ENCODE results near the gene ATP2A1.
"Not testable (repeated sequence)": the region's sequence is repeated elsewhere in the genome, so short reads cannot be mapped to it uniquely, and the experiment has no call there.

The ATP2A1 gene

GRCh38 chr16:28880589-28880915 lies 2.3 kb downstream of the ATP2A1 start:
- FAIRE-seq = no peak
- no peak for DNase-seq (ENCODE audit: insufficient read length, low spot score)

DNA sequence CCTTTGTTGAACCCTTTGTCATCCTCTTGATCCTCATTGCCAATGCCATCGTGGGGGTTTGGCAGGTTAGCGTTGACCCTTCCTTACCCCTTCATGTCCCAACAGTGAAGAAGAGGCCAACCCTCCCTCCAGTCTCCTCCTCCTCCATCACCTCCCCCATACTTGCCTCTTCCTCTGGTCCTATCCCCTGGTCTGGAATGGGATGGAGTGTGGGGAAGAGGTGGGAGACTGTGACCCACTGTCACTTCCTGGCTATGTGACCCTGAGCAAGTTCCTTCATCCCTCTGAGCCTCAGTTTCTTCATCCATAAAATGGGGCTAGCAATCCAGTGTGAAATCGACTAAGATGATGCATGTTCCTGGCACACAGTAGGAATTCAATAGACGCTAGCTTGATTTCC lies 2.7 kb downstream of the ATP2A1 start:
- no peak for FAIRE-seq
- no peak for DNase-seq (ENCODE audit: insufficient read length, low spot score)

- DNase-seq (ENCODE audit: insufficient read length, low spot score); FAIRE-seq: not testable (repeated sequence)
Observed at GRCh38 chr16:28881565-28881964, 3.3 kb downstream of the ATP2A1 start.

GRCh38 chr16:28882551-28883160 lies 4.4 kb downstream of the ATP2A1 start:
- DNase-seq (ENCODE audit: insufficient read length, low spot score) (no peak), FAIRE-seq (no peak)

DNA sequence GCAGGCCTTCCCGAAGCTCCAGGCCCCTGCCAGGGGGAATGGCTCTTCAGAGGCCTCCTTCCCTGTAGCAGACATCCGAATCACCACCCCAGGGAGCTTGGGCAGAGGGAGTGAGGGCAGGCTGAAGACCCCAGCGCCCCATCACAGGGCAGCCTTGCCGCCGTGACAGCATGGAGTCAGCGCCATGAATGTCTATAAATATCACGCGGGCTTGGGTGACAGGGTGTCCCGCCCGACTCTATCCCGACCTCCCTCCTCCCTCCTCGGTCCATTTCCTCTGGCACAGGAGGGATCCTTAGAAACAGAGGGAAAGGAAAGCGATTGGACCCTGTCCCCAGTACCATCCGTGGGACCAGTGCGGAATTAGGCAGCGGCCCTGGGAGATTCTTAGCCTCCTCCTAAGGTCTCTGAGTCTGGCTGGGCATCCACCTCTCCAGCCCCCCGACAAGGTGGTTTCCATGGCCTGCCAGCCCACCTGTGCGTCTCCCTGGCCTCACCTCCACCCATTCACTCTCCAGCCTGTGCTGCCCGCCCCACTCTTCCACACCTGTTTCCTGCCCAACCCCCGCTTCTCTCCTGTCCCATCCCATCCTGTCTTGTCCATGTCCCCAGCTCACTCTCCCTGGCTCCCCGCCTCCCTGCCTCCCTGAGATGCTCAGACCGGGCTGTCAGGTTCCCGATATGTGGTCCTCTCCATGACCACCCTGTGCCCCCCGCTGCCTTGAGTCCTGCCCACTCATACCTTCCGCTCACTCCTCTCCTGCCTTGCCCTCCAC lies 5.1 kb downstream of the ATP2A1 start:
- FAIRE-seq (no peak), DNase-seq (ENCODE audit: insufficient read length, low spot score) (no peak)

DNA sequence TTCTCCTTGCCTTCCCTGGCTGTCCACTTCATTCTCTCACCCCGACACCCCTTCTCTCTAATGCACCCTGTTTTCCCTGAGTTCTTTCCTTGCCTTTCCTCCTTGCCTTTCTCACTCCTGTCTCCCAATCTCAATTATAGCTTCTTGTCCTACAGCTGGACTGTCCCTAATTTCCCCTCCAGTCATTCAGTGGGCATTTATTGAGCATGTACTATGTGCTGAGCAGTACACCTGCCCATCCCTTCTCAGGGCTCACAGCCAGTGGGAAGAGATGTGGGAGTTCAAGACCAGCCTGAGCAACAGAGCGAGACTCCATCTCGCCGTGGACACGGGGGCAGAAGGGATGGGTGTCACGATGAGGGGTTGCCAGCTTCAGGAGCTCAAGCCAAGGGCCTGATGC lies 5.8 kb downstream of the ATP2A1 start:
- FAIRE-seq = no peak
- DNase-seq (ENCODE audit: insufficient read length, low spot score) = no peak

- DNase-seq (ENCODE audit: insufficient read length, low spot score) (no peak), FAIRE-seq (no peak)
Observed at GRCh38 chr16:28886945-28887344, 8.7 kb downstream of the ATP2A1 start.

DNA sequence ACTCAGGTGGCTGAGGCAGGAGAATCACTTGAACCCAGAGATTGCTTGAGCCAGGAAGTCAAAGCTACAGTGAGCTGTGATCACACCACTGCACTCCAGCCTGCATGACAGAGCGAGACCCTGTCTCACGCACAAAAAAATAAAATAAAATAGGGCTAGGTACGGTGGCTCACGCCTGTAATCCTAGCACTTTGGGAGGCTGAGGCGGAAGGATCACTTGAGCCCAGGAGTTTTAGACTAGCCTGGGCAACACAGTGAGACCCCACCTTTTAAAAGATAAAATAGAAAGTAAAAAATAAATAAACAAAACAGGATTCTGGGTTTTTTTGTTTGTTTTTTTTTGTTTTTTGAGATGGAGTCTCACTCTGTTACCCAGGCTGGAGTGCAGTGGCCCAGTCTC lies 12.1 kb downstream of the ATP2A1 start:
- not testable (repeated sequence) for DNase-seq (ENCODE audit: insufficient read length, low spot score); FAIRE-seq

- no peak for FAIRE-seq
- no peak for DNase-seq (ENCODE audit: insufficient read length, low spot score)
Observed at GRCh38 chr16:28891964-28892890, 13.9 kb downstream of the ATP2A1 start.

DNA sequence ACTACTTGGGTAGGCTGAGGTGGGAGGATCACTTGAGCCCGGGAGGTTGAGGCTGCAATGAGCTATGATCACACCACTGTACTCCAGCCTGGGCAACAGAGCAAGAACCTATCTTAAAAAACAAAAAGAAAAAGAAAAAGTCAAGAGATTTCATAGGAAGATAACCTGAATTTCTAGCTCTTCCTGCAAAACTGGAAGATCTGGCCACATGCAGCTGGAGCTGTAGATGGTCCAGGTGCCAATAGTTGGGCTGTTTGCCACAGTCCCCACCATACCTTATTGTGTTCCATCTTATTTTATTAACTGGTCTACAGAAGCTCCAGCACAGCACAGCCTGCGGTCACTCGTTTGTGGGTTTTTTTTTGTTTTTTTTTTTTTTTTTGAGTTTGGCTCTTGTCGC lies 15.0 kb downstream of the ATP2A1 start:
- FAIRE-seq (no peak), DNase-seq (ENCODE audit: insufficient read length, low spot score) (no peak)

DNA sequence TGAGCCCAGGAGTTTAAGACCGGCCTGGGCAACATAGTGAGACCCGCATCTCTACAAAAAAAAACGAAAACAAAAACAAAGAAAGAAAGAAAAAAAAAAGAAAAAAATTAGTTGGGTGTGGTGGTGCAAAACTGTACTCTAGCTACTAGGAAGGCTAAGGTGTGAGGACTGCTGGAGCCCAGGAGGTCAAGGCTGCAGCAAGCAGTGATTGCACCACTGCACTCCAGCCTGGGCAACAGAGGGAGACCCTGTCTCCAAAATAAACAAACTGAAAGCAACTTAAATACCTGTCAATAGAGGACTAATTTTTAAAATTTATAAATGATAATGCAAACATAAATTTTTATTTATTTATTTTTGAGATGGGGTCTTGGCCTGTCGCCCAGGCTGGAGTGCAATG lies 17.3 kb downstream of the ATP2A1 start:
- FAIRE-seq (no peak), DNase-seq (ENCODE audit: insufficient read length, low spot score) (no peak)

DNA sequence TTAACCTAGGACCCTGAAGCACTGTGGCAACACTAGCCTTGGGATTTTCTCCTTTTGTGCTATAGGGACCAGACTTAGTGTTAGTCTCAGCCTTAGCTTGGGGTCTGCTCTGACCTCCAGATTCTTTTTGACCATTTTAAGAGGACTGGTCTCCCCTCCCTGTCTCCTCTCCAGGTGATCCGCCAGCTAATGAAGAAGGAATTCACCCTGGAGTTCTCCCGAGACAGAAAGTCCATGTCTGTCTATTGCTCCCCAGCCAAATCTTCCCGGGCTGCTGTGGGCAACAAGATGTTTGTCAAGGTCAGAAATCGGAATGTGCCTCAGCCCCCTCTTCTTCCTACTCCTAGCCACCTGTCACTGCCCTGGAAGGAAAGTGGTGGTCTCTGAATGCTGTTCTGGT lies 19.5 kb downstream of the ATP2A1 start:
- no peak for DNase-seq (ENCODE audit: insufficient read length, low spot score)
- no peak for FAIRE-seq

DNA sequence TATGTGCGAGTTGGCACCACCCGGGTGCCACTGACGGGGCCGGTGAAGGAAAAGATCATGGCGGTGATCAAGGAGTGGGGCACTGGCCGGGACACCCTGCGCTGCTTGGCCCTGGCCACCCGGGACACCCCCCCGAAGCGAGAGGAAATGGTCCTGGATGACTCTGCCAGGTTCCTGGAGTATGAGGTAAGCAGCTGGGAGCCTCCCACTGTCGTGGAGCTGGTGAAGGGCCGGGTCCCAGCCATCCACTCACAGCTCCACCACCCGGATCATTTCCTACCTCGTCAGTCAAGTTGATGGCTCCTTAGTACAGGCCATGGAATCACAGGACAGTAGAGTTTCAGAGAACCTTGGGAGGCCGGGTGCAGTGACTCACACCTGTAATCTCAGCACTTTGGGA lies 20.0 kb downstream of the ATP2A1 start:
- FAIRE-seq (no peak), DNase-seq (ENCODE audit: insufficient read length, low spot score) (no peak)

DNA sequence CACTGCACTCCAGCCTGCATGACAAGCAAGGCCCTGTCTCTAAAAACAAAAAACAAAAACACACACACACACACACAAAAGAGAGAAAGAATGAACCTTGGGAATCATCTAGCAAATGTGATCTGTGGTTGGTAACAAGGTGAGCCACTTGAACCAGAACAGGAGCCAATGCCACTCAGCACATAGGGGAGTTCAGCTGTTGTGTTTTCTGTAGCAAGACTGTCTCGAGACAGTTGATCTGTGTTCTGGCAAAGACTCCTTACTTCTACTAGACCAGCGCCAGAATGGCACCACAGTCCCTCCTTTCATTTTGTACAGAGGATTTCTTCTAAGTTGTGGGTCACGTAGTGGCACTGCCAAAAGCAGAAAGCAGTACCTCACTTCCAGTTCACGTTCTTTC lies 20.7 kb downstream of the ATP2A1 start:
- no peak for DNase-seq (ENCODE audit: insufficient read length, low spot score)
- no peak for FAIRE-seq

DNA sequence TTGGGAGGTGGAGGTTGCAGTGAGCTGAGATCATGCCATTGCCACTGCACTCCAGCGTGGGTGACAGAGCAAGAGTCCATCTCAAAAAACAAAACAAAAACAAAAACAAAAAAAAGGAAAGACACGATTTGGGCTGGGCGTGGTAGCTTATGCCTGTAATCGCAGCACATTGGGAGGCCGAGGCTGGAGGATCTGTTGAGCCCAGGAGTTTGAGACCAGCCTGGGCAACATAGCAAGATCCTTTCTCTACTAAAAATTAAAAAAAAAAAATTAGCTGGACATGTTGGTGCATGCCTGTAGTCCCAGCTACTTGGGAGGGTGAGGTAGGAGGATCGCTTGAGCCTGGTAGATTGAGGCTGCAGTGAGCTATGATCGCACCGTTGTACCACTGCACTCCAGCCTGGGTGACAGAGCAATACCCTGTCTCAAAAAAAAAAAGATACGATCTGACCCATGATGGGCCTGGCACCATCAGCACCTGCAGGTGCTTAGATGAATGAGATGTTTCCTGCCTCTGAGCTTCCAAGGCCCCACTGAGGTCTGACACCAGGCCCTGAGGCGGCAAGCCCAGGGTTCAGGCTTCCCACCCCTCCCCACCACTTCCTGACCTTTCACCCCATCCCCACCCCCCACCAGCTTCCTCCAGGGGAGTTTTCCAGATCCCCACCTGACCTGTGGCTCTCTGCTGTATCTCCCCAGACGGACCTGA lies 21.7 kb downstream of the ATP2A1 start:
- FAIRE-seq = no peak
- no peak for DNase-seq (ENCODE audit: insufficient read length, low spot score)

DNA sequence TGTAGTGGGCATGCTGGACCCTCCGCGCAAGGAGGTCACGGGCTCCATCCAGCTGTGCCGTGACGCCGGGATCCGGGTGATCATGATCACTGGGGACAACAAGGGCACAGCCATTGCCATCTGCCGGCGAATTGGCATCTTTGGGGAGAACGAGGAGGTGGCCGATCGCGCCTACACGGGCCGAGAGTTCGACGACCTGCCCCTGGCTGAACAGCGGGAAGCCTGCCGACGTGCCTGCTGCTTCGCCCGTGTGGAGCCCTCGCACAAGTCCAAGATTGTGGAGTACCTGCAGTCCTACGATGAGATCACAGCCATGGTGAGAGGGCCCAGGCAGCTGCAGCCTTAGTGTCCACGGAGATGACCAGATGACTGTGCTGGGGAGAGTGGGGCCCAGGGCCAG lies 22.3 kb downstream of the ATP2A1 start:
- FAIRE-seq = no peak
- no peak for DNase-seq (ENCODE audit: insufficient read length, low spot score)

DNA sequence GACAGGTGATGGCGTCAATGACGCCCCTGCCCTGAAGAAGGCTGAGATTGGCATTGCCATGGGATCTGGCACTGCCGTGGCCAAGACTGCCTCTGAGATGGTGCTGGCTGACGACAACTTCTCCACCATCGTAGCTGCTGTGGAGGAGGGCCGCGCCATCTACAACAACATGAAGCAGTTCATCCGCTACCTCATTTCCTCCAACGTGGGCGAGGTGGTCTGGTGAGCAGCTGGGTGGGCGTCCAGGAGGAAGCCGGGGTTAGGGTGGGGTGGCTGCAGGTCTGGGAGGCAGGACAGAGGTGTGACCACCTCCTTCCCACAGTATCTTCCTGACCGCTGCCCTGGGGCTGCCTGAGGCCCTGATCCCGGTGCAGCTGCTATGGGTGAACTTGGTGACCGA lies 23.6 kb downstream of the ATP2A1 start:
- DNase-seq (ENCODE audit: insufficient read length, low spot score) (no peak), FAIRE-seq (no peak)

GRCh38 chr16:28902909-28903308 lies 24.6 kb downstream of the ATP2A1 start:
- FAIRE-seq (no peak), DNase-seq (ENCODE audit: insufficient read length, low spot score) (no peak)

DNA sequence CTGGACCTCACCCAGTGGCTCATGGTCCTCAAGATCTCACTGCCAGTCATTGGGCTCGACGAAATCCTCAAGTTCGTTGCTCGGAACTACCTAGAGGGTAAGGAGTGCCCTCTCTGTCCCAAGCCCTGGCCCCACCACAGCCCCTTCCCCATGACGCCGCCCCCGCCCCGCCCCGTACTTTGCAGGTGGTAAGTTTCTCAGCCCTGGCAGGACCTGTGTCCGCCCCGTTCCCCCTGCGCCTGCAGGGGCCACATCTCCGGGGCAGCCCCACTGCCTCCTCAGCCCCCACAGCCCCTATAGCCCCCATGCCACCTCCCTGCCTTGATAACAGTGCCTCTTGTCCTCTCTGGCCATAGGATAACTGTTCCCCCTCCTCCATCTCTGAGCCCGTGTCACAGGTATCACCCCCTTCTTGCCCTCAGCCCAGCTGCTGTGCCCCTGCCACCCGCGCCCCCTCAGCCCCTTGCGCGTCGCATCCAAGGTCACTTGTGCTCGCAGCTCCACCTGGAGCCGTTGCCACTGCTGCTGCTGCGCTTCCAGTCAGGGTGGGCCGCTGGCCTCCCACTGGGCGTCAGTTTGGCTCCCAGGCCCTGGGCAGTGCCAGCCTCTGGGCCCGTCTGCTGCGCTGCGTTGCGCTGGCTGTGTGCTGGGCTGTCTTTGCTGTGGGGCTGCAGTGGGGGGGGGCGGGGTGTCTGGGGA lies 25.2 kb downstream of the ATP2A1 start:
- DNase-seq (ENCODE audit: insufficient read length, low spot score) (no peak), FAIRE-seq (no peak)

DNA sequence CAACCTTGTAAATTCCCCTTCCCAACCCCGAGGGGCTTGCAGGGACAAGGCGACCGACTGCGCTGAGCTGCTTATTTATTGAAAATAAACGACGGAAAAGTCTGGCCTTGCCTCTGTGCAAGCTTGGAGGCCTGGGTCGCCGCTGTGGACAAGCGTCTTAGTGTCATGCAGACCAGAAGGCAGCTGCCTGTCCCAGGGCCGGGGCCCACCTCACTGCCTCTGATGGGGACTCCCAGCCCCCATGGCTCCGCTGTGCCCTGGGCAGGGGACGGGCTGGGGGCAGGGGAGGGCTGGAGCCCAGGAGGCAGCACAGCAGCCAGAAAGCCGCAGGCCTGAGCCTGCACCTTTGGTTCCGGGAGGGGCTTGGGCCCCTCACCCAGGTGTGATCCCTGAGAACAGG lies 26.1 kb downstream of the ATP2A1 start:
- DNase-seq (ENCODE audit: insufficient read length, low spot score) = no peak
- no peak for FAIRE-seq
